Fibroblast of lung (primary cell): ENCODE measurements around the gene PJA1. TPM values are rescaled to one million over a fixed set of nuclear protein-coding genes. Genes with fewer than 3 reads are reported as not detected.

Experiments used
- DNase-seq, 2 donors: peaks; one replicate each; pipeline versions ENCODE4 v3.0.0 to v3.0.0-alpha.2; 2010; ENCODE audit warnings: low read depth in 2 of 2
- H2AFZ ChIP-seq: 2 replicates; pipeline ENCODE4 v1.5.1; 2012; ENCODE audit warnings: low read length, control low read depth, inconsistent platforms
- H3K27ac ChIP-seq: 2 replicates; pipeline ENCODE4 v1.5.1; 2011; ENCODE audit warnings: low read length, control low read depth; ENCODE audit not compliant: insufficient read depth
- H3K27me3 ChIP-seq: 2 replicates; pipeline ENCODE4 v1.5.1; 2011; ENCODE audit warnings: mild to moderate bottlenecking, low read length; ENCODE audit not compliant: control insufficient read depth, insufficient read depth
- H3K36me3 ChIP-seq: 2 replicates; pipeline ENCODE4 v1.5.1; 2011; ENCODE audit warnings: low read length; ENCODE audit not compliant: control insufficient read depth, insufficient read depth
- H3K4me1 ChIP-seq: 2 replicates; pipeline ENCODE4 v1.5.1; 2011; ENCODE audit warnings: low read length; ENCODE audit not compliant: control insufficient read depth, insufficient read depth; ENCODE audit errors: extremely low read depth
- H3K4me2 ChIP-seq: 2 replicates; pipeline ENCODE4 v1.5.1; 2011; ENCODE audit warnings: low read length, control low read depth; ENCODE audit not compliant: insufficient read depth; ENCODE audit errors: extremely low read depth
- H3K4me3 ChIP-seq, 4 experiments: fragments of 200-600 bp in 1 of 4; sonication (generic) in 1 of 4; replicated peaks in 1 of 4; 2 replicates each; pipeline ENCODE4 v1.5.1; 2011 to 2016; ENCODE audit warnings: low read length in 4 of 4, low read depth in 3 of 4, mild to moderate bottlenecking in 3 of 4, control low read depth in 2 of 4, inconsistent platforms in 1 of 4, mixed read lengths in 1 of 4; ENCODE audit not compliant: insufficient read depth in 1 of 4; ENCODE audit errors: control extremely low read depth in 1 of 4
- H3K79me2 ChIP-seq: 2 replicates; pipeline ENCODE4 v1.5.1; 2012; ENCODE audit warnings: mild to moderate bottlenecking, low read length, inconsistent platforms; ENCODE audit not compliant: control insufficient read depth, insufficient read depth
- H3K9ac ChIP-seq: 2 replicates; pipeline ENCODE4 v1.5.1; 2011; ENCODE audit warnings: mild to moderate bottlenecking, low read length, control low read depth; ENCODE audit not compliant: insufficient read depth
- H3K9me3 ChIP-seq: 2 replicates; pipeline ENCODE4 v1.5.1; 2012; ENCODE audit warnings: low read depth, low read length; ENCODE audit not compliant: control insufficient read depth, insufficient read depth
- H4K20me1 ChIP-seq: 2 replicates; pipeline ENCODE4 v1.5.1; 2011; ENCODE audit warnings: low read length; ENCODE audit not compliant: control insufficient read depth, insufficient read depth; ENCODE audit errors: extremely low read depth
- EZH2 ChIP-seq: IDR thresholded peaks from 2 replicates; pipeline ENCODE4 v1.5.1; 2012; ENCODE audit warnings: low read length, control low read depth, mild to moderate bottlenecking; ENCODE audit errors: missing control alignments
- polyA plus RNA-seq, 2 donors: library from polyadenylated mRNA; depleted of rRNA in 1 of 2; stranded (reverse) in 1 of 2; unstranded in 1 of 2; fragments of >200 nt; gene quantifications; 2 replicates each; pipeline ENCODE4 v1.2.1, GENCODE V29; 2011 to 2012; ENCODE audit warnings: missing spikeins in 1 of 2
- total RNA-seq: library from RNA; depleted of rRNA; stranded (reverse); fragments of >200 nt; gene quantifications from 2 replicates; pipeline ENCODE4 v1.2.1, GENCODE V29; 2014
- TF ChIP-seq, protein P1 (sequence below), 2 donors: IDR thresholded peaks in 1 of 2; conservative IDR thresholded peaks in 1 of 2; 1 replicate in 1 of 2; 2 replicates in 1 of 2; pipeline ENCODE4 v1.5.1; 2011 to 2012; ENCODE audit warnings: low read length in 2 of 2, control low read depth in 1 of 2, inconsistent platforms in 1 of 2, low read depth in 1 of 2, mild to moderate bottlenecking in 1 of 2

PJA1 gene
- total and polyA plus RNA-seq, 2 donors (not counting 1 experiment from before 2014, with no cell fraction given), result 24.7 to 28.2 TPM

DNA sequence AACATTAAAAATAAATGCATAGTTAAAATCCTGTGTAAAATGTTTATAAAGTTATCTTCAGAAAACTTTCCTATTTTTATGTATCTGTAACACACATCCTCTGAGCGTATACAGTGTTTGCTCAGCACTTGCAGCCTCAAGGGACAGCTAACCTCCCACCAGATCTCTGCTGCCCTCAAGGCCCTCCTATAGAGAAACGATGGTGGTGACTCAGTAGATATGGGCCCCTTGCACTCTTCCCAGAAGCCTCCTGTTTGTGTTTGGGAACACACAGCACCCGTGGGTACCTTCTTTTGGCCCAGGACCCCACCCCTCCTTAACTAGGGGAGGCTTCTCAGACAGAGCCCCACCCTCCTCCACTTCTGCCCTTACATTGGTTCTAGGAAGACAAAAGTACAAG is 26.7 kb downstream of the PJA1 start:
- Histone ChIP-seq H2AFZ (no peak overlapping the region), H3K27me3 (no peaks in the 10 kb centered on the region), H3K9me3 (no peaks in the 10 kb centered on the region), H3K4me3 (no peak overlapping the region), H3K79me2 (no peaks in the 10 kb centered on the region), H3K4me1 (peaks cover 4% of the 10 kb centered on the region), H3K9ac (no peak overlapping the region), H4K20me1 (no peaks in the 10 kb centered on the region), H3K27ac (no peak overlapping the region), H3K36me3 (no peaks in the 10 kb centered on the region), H3K4me2 (no peak overlapping the region)
- TF ChIP-seq, protein P1, sequence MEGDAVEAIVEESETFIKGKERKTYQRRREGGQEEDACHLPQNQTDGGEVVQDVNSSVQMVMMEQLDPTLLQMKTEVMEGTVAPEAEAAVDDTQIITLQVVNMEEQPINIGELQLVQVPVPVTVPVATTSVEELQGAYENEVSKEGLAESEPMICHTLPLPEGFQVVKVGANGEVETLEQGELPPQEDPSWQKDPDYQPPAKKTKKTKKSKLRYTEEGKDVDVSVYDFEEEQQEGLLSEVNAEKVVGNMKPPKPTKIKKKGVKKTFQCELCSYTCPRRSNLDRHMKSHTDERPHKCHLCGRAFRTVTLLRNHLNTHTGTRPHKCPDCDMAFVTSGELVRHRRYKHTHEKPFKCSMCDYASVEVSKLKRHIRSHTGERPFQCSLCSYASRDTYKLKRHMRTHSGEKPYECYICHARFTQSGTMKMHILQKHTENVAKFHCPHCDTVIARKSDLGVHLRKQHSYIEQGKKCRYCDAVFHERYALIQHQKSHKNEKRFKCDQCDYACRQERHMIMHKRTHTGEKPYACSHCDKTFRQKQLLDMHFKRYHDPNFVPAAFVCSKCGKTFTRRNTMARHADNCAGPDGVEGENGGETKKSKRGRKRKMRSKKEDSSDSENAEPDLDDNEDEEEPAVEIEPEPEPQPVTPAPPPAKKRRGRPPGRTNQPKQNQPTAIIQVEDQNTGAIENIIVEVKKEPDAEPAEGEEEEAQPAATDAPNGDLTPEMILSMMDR (conservative IDR thresholded peaks at IDR 0.05 in 1 of 2, IDR thresholded peaks at IDR 0.05 in 1 of 2; ENCODE audit: low read depth in 1 of 2, low read length in 2 of 2), result no peak
- no peak for TF ChIP-seq EZH2
- no peak for DNase-seq

GRCh38 chrX:69138118-69138390 is 27.2 kb downstream of the PJA1 start:
- no peak overlapping the region for H3K4me2 ChIP-seq
- no peaks in the 10 kb centered on the region for H3K36me3 ChIP-seq
- peaks cover under 1% of the 10 kb centered on the region for H3K27me3 ChIP-seq
- no peaks in the 10 kb centered on the region for H3K9me3 ChIP-seq
- H3K4me3 ChIP-seq, result no peak overlapping the region
- H3K27ac ChIP-seq, result peak overlapping the region; percentile 5
- H3K4me1 ChIP-seq, result peaks cover 4% of the 10 kb centered on the region
- no peak overlapping the region for H2AFZ ChIP-seq
- no peak for DNase-seq
- no peaks in the 10 kb centered on the region for H4K20me1 ChIP-seq
- no peaks in the 10 kb centered on the region for H3K79me2 ChIP-seq
- H3K9ac ChIP-seq, result no peak overlapping the region
- TF ChIP-seq, protein P1 (conservative IDR thresholded peaks at IDR 0.05 in 1 of 2, IDR thresholded peaks at IDR 0.05 in 1 of 2; ENCODE audit: low read depth in 1 of 2, low read length in 2 of 2), result no peak
- no peak for TF ChIP-seq EZH2

DNA sequence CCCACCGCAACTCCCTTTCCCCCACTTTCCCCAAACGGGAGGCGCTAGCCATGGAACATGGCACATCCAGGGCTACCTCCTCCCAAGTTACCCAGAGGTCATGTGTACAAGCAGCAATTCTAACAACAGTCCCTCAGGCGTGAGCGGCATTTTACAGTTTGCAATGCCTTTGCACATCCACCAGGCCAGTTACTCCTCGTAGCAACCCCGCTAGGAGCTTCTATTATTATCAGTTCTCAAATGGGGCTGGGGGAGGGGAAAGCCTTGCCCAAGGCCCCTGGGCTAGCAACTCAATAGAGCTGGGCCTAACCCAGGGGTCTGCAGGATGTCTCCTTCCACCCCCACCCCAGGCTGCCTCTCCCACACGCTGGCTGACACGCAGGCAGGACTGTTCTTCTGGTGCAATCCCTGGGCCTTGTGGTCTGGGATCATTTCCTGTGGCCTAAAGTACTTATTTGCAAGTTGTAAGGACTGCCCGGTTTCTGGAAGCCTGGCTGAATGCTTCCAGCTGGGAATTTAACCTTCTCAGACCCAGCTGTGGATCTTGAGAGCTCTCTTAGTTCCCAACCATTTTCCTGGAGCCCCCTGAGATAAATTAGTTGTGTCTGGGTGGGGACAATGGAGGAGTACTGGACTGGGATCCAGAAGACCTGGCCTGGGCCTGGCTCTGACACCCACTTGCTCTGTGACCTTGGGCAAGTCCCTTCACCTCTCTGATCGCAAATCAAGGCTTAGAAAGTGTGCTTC is 27.7 kb downstream of the PJA1 start:
- H3K4me3 ChIP-seq, result no peak overlapping the region
- H3K27ac ChIP-seq, result peak overlapping the region; percentile 54
- no peak for TF ChIP-seq EZH2
- TF ChIP-seq, protein P1 (conservative IDR thresholded peaks at IDR 0.05 in 1 of 2, IDR thresholded peaks at IDR 0.05 in 1 of 2; ENCODE audit: low read depth in 1 of 2, low read length in 2 of 2), result no peak
- H3K27me3 ChIP-seq, result peaks cover 4% of the 10 kb centered on the region
- no peaks in the 10 kb centered on the region for H4K20me1 ChIP-seq
- peaks cover 4% of the 10 kb centered on the region for H3K4me1 ChIP-seq
- H3K79me2 ChIP-seq, result no peaks in the 10 kb centered on the region
- H2AFZ ChIP-seq, result peak overlapping the region; percentile 70
- no peak overlapping the region for H3K9ac ChIP-seq
- H3K4me2 ChIP-seq, result no peak overlapping the region
- H3K36me3 ChIP-seq, result no peaks in the 10 kb centered on the region
- H3K9me3 ChIP-seq, result no peaks in the 10 kb centered on the region
- DNase-seq, result peak; percentile 78 to 83
